NCI-H128 (cell line): ENCODE data around the gene SMG9.
A peak's percentile ranks its signal among the peaks of the same experiment; 100 is the strongest.
"Not testable (repeated sequence)": the region's sequence is repeated elsewhere in the genome, so short reads cannot be mapped to it uniquely, and the experiment has no call there.

ENCODE experiments used
- DNase-seq: peaks from one replicate; lab custom pipeline; 2025; ENCODE audit not compliant: unreplicated experiment; lab: John Stamatoyannopoulos, UW

Gene SMG9

GRCh38 chr19:43780706-43781525, 26.2 kb upstream of the SMG9 start, which contains the start of gene KCNN4:
KCNN4 (minus strand) TSS chr19:43780973; CDS start chr19:43780861, 112 bp downstream.
- DNase-seq: no peak

GRCh38 chr19:43779820-43780219, 25.1 kb upstream of the SMG9 start:
- DNase-seq: no peak

- no peak for DNase-seq
These were observed 24.5 kb upstream of the SMG9 start for GRCh38 chr19:43779147-43779819.

GRCh38 chr19:43778651-43779050, 23.9 kb upstream of the SMG9 start:
- DNase-seq: peak; percentile 69

- no peak for DNase-seq
These were observed 22.5 kb upstream of the SMG9 start for GRCh38 chr19:43777163-43777695.

- DNase-seq: no peak
These were observed 21.5 kb upstream of the SMG9 start for GRCh38 chr19:43776286-43776685.

- DNase-seq: no peak
These were observed 20.6 kb upstream of the SMG9 start for GRCh38 chr19:43775299-43775890.

GRCh38 chr19:43774940-43775258, 20.1 kb upstream of the SMG9 start:
- not testable (repeated sequence) for DNase-seq

GRCh38 chr19:43774103-43774939, 19.6 kb upstream of the SMG9 start:
- DNase-seq: no peak

- DNase-seq: no peak
These were observed 19.0 kb upstream of the SMG9 start for GRCh38 chr19:43773725-43774102.

GRCh38 chr19:43769256-43769655, 14.5 kb upstream of the SMG9 start:
- no peak for DNase-seq

GRCh38 chr19:43768273-43769050, 13.7 kb upstream of the SMG9 start:
- DNase-seq: no peak

GRCh38 chr19:43767818-43768217, 13.1 kb upstream of the SMG9 start:
- no peak for DNase-seq

GRCh38 chr19:43767316-43767715, 12.6 kb upstream of the SMG9 start:
- no peak for DNase-seq

GRCh38 chr19:43766755-43767043, 11.9 kb upstream of the SMG9 start:
- no peak for DNase-seq

GRCh38 chr19:43765109-43765876, 10.5 kb upstream of the SMG9 start:
- DNase-seq: no peak

GRCh38 chr19:43764684-43765083, 9.9 kb upstream of the SMG9 start:
- DNase-seq: not testable (repeated sequence)

GRCh38 chr19:43763473-43763939, 8.7 kb upstream of the SMG9 start:
- no peak for DNase-seq

- no peak for DNase-seq
These were observed 8.1 kb upstream of the SMG9 start for GRCh38 chr19:43762814-43763213.

GRCh38 chr19:43760941-43761340, 6.2 kb upstream of the SMG9 start:
- no peak for DNase-seq
